ENCODE data around the gene BTN1A1.

GRCh38 chr6:26555505-26556262 lies 55.6 kb downstream of the BTN1A1 start:
- TF ChIP-seq CTCF (tag by site-specific recombination; IDR thresholded peaks at IDR 0.05) (no peak), ZBTB20 (tag by site-specific recombination; IDR thresholded peaks at IDR 0.05) (no peak), SCRT1 (tag by site-specific recombination; IDR thresholded peaks at IDR 0.05; ENCODE audit: borderline replicate concordance) (no peak), ZNF140 (tag by site-specific recombination; IDR thresholded peaks at IDR 0.05) (no peak), ZNF549 (tag by site-specific recombination; IDR thresholded peaks at IDR 0.05) (no peak), REST (tag by site-specific recombination; IDR thresholded peaks at IDR 0.05) (no peak)
